MV-4-11 (cell line): Measurements from ENCODE around the gene ZNF511.

Source experiments
- DNase-seq: peaks from one replicate; lab custom pipeline; 2025; lab: John Stamatoyannopoulos, UW

Gene ZNF511

DNA sequence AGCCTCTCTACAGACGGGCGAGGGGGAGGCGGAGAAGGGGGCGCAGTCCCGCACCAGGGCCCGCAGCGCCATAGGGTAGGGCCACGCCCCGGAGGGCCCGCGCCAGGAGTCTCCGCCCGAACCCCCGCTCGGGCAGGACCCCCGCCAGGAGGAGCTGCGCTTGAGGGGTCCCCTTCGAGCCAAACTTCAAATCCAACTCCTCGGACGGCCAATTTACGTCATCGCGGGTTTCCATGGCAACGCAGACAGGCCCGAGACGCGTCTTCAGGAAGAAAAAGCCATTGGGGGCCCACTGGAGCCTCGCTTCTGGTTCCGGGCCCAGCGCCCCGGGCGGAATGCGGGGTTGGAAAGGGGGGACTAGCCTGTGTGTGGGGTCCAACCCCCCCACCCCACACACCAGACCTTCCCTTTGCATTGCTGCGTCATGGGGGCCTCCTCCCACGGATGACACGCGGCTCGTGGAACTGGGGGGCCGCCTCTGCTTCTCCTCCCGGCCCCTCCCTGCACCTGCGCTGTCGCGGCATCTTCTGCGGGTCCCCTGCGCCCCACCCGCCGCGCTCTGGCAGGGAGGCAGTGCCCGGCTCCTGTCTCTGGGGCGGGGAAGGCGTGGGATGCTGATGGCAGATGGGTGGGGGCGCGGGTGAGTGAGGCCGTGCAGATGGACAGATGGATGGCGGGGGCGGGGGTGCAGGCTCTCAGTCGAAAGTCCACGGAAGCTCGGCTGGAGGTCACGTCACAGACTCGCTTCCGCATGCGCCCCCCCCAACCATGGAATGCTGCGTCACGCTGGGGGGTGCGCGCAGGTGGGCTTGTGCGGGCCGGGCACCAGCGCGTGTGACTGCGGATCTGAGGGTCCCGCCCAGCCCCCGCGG is 26.8 kb downstream of the ZNF511 start:
- DNase-seq = no peak

DNA sequence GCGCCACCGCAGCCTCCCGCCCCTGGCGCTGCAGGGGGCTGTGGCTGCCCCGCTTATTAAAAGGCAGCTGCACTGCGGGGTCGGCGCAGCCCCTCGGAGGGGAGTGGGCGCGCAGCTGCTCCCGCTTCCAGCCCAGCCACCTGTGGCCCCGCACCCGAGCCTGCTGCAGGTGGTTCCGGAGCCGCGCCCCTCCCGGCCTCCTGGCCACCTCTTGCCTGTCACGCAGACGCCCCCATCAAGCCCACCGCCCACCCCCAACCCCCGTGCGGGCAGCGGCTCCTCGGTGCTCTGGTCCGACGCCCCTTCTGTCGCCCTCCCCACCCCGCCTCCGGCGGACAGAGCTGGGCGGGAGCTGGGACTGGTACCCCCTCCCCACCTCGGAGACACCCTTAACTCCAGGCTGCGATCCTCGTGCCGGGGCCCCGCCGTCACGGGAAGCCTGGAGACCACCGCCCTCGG is 27.4 kb downstream of the ZNF511 start:
- no peak for DNase-seq

DNA sequence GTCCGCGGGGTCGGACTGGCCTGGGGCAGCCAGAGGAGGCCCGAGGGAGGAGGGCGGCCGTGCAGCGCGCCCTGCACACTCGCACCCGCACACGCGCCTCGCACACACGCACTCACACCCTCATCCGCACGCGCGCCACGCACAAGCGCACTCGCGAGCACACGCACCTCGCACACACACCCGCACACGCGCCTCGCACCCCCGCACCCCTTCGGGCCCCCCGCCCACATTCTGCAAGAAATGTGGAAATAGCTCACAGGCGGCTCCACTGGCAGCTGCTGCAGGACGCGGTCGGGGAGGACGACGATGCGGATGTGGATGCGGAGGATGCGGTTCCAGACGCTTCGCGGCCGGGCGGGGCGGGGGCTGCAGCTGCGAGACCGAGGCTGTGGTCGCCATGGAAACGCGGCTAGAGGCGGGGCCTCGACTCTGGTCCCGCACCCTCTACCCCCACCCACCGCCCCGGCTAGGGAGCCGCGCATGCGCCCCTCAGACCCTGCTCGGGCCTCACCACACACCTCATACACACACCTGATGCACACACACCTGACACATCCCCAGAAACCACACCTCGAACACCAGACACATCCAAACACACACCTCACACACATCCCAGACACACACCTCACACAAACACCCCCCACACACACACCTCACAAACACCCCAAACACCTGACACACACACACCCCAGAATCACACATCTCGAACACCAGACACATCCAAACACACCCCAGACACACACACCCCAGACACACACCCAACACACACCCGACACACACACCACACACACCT is 28.1 kb downstream of the ZNF511 start, which contains the start of gene CALY:
TSS of gene CALY (minus strand) at position 320 of the 793 bp plus-strand sequence. CDS start 7,907 bp downstream, outside the sequence.
- DNase-seq = no peak

DNA sequence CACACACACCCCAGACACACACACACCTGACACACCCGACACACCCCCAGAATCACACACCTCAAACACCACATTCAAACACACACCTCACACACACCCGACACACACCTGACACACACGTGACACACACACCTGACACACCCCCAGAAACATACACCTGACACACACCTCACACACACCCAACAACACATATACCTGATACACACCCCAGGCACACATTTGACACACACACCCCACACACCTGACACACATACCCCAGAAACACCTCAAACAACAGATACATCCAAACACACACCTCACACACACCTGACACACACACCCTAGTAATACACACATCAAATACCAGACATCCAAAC is 28.6 kb downstream of the ZNF511 start:
- DNase-seq = no peak

DNA sequence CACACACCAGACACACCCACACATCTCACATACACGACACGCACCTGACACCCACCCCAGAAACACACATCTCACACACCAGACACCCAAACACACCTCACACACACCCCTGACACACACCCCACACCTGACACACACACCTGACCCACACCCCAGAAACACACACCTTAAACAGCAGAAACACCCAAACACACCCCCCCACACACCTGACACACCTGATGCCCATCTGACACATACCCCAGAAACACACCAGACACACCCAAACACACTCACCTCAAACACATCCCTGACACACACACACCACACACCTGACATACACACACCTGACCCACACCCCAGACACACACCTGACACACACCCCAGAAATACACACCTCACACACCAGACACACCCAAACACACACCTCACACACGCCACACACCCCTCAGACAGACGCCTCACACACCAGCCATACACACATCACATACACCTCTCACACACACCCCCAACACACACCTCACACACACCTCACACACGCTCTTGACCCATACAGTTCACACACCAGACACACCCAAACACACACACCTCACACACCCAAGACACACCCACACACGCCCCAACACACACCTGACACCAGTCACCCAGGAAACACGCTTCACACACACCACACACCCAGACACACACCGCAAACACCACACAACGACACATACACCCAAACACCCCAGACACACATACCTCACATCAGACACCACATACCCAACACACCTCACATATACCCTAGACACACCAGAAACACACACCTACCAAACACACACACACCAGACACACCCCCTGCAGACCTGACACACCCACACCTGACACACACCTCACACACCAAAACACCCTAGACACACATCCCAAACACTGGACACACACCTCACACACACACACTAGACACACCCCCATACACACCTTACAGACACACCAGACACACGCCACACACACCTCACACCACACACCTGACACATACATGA is 29.7 kb downstream of the ZNF511 start:
- DNase-seq = no peak

DNA sequence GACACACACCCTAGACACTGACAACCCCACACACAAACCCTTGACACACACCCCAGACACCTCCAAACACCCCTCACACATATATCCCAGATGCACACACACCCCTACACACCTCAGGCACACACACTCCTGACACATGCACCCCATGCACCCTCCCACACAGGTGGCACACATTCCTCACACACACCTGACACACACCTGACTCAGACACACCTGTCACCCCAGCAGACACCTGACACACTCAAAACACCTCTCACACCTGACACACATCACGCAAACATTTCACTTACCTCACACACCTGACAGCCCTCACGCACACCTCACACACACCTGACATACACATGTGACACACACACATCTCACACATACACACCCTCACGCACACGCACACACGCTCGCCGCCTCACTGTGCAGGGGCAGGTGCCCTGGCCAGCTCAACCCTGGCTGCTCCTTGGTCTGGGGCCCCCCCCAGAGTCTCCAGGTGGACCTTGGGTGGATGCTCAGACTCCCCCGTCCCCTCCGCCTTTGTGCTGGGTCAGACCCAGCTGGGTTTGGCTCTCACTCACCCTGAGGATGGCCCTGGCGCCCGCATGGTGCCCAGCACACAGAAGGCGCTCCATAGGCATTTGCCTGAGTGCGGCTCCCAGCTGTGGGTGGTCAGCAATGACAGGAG is 31.1 kb downstream of the ZNF511 start:
- no peak for DNase-seq

DNA sequence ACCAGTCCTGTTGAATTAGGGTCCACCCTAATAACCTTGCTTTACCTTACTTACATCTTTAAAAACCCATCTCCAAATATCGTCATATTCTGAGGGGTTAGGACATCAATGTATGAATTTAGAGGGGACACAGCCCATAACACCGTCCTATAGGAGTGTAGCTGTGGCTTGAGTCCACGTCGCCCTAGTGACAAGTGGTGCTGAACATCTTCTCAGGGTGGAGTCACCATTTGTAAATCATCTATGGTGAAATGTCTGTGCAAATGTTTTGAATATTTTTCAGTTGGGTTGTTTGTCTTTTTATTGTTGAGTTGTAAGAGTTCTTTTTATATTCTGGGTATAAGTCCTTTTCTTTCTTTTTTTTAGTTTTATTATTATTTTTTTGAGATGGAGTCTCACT is 33.3 kb downstream of the ZNF511 start:
- no peak for DNase-seq

DNA sequence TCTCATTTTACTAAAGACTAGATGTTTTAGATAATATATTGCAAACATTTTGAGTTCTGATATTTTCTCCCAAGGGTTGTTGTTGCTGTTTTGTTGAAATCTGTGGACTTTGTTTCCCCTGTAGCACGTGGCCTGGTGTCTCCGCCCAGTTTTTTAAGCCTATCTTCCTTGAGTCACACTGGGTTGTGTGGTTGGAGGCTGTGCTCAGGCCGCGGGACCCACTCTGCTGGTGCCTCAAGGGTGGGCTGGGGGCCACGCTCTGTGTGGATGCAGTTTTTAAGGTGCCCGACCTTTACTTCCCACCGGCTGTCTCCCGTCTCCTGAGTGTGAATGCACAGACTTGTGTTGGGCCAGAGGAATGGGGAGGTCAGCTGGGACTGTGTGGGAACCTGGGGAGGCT is 34.2 kb downstream of the ZNF511 start:
- DNase-seq = no peak

DNA sequence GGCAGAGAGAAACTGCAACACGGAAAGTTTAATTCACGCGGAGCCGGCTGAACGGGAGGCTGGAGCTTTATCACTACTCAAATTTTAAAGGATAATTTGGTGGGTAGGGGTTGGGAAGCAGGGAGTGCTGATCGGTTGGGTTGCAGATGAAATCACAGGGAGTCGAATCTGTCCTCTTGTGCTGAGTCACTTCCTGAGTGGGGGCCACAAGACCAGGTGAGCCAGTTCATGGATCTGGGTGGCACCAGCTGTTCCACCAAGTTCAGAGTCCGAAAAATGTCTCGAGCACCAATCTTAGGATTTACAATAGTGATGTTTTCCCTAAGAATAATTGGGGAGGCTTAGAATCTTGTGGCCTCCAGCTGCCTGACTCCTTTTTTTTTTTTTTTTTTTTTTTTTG is 34.8 kb downstream of the ZNF511 start:
- DNase-seq = no peak

DNA sequence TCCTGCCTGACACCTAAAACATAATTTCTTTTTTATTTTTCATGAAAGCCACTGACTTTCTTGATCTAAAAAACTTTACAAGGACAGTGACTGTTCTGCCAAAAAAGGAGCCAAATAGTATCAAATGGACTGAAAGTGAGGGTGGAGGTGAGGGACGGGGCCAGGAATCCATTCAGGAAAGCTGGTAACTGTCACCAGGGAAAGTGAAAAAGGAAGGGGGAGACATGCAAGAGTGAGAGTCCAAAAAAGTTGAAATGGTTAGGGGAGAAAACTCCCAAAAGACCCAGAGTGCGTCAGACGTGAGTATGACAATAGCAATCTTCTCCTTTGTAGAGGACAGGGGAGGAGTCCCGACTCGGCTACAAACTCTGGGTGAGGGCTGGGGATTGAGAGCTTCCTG is 35.5 kb downstream of the ZNF511 start:
- DNase-seq = no peak

DNA sequence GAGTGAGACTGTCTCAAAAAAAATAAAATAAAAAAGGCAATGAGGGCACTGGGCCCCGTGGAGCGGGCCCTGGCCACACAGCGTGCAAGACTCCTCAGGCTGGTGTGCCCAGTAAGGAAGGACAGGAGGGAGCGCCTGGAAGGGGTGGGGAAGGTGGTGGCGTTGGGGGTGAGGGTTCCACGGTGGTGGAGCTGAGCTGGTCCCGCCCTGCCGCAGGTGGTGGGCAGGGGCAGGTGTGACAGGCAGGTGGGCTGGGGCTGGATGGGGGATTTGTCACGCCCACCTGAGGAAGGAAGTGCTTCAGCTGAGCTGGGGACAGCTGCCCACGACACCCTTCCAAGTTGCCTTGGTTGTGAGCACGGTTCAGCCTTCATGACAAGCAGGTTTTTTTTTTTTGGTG is 37.7 kb downstream of the ZNF511 start:
- DNase-seq = no peak

DNA sequence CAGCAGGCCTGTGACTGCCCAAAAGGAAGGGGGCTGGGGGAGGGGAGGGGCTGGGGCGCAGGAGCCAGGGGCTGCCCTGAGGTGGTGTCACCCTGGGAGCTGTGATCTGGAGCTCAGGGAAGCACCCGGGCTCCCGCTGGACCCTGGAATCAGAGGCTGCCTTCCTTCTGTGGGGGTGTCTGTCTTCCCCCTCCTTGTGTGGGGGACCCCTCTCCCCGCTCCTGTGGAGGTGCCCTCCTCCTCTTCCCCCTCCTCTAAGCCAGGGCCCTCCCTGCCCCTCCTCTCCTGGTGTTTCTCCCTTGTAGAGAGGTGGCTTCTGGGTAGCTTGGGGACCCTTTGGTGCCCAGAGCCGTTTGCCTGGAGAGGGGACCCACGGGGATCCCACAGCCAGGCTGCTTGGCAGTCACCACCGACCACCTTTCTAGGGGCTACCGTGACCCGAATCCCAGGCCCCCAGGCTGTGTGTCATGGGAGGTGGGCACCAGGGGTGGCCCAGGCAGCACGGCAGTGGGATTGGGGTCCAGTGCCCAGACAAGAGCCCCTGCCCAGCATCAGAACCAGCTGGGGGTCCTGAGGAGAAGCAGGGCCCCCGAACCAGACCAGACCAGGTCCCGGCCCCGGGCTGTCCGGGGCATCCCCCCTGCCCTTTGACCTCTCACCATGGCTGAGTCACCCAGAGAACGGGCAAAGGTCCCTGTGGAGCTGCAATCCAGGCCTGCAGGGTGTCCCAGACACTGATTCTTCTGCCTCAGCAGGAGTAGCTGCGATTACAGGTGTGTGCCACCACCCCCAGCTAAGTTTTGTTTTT is 39.2 kb downstream of the ZNF511 start:
- no peak for DNase-seq

DNA sequence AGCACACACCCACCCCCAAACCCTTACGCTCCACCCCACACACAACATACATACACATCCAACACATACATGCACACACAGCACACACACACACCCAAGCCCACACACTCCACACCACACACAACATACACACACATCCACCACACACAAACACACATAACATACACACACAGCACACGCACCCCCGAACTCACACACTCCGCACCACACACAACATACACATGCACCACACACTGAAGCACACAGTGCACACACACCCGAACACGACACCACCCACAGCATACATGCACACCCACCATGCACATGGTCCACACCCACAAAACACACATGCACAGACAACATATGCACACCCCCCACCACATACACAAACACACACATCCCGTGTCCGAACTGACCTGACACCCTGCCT is 40.5 kb downstream of the ZNF511 start:
- DNase-seq = no peak

DNA sequence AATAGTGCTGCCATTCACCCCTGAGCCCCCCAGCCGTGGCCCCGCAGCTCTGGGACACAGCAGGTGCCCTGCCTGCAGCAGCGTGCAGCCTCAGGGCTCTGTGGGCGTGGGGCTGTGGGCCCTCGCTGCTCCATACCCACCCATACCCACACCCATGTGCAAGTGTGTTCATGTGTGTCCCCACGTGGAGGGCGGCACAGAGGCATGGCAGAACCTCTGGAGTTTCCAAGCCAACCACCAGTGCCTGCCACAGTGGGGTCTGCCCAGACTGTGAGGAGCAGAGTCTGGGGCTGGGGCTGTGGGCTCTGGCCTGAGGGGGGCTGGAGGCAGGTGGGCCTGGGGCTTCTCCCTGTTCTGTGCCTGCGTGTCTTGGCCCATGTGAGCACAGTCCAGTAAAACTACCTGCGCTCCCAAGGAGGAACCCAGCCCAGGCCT is 40.9 kb downstream of the ZNF511 start:
- no peak for DNase-seq

DNA sequence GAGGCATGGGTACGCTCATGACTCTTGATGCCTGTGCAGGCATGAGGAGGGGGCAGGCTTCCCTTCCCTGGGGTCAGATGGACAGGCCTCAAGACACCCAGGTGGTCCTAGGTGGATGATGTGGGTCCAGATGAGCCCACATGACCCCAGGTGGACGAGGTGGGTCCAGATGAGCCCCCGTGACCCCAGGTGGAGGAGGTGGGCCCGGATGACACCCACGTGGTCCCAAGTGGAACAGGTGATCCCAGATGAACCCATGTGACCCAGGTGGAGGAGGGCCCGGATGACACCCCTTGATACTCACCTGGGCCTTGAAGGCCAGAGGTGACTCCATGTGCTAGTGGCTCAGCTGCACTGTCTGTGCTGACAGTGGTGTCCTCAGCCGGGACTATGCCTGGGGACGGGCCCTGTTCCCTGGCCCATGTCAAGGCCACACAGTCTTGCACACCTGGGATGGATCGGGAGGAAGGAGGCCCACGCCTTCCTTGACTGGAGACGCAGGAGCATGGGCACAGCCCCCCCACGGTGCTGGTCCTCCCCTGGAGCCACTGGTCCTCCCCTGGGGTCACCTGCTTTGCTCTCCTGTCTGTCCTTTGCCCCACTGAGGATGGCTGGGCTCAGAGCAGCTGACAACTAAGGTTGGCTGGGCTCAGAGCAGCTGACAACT is 41.7 kb downstream of the ZNF511 start:
- no peak for DNase-seq

DNA sequence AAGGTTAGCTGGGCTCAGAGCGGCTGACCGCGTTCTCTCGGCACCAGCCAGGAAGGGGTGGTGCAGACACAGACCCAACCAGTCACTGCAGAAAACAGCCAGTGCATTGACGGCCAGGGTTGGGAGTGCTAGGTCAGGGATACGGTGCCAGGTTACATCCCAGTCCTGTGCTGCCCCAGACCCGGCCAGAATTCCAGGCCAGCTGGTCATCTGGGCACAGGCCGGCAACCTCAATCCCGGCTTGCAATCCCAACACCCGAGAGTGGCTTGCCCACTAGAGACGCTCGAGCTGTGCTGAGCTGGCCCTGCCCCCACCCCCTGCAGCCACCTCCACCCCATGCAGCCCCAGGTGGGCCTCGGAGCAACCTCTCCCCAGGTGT is 42.2 kb downstream of the ZNF511 start:
- DNase-seq = no peak

DNA sequence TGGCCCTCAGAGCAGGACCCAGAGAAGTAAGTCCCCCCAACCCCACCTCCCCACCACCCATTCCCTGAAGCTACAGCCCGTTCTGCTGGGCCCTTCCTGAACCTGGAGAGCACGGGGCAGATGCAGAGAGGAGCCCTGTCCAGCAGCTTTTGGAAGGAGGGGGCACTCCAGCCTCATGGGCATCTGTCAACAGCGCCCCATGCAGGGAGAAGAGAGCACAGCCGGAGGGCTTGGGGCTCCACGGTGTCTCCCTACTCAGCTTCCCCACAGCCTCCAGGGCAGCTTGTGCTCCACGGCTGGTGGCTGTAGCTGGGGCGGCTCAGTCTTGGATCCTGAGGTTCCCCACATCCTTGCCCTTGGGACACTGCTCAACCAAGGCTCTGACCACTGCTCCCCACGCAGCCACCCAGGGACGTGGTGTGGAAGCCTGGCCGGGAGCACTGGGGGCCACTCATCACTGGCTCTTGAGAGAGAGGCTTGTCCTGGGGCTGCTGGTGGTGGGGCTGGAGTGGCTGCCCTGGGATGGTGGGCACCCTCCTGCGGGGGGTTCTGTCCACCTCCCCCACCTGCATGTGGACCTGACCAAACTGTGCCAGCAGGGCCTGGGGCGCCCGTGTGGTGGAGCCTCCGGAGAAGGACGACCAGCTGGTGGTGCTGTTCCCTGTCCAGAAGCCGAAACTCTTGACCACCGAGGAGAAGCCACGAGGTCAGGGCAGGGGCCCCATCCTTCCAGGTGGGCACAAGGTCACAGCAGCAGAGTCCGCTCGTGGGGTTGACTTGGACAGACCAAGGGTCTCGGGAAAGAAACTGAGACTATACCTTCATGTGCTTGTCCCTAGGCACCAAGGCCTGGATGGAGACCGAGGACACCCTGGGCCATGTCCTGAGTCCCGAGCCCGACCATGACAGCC is 42.9 kb downstream of the ZNF511 start:
- no peak for DNase-seq

DNA sequence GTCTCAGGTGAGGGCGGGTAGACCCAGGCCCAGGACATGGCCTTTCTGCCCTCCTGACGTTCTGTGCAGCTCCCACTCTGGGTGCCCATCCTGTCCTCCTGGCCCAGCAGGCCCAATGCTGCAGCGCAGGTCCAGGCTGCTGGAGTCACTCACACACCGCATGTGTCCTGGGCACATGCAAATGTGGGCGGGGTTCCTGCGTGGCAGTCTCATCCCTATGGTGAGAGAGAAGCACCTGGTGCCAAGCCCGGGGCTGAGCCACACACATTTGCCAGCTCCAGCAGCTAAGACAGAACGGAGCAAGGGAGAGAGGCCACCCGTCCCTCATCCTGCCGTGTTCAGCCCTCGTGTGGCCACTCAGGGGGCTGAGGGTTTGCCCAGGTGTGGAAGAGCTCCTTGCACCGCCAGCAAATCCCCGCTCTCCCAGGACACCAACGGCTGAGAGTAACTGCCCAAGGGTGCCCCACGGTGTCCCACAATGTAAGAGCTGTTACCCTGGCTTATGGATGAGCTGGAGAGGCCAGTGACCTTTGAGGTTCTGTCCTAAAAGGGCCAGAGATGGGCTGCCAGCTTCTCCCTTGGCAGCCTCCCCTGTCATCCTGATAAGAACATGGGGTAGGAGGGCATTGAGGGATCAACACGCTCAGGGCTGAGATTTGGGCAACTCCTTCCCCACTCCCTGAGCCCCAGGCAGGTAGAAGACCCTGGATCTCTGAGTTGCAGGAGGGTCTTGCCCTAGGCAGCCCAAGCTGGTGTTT is 44.7 kb downstream of the ZNF511 start:
- no peak for DNase-seq
